Activated T-cell treated with anti-CD3 and anti-CD28 coated beads, Interleukin-2, amount 50 U/mL, for 72 hours (primary cell): ENCODE data around the gene MRPL48. TPM values are rescaled to one million over a fixed set of nuclear protein-coding genes. Genes with fewer than 3 reads are reported as not detected.
A peak's percentile ranks its signal among the peaks of the same experiment; 100 is the strongest.
"Not testable (repeated sequence)": the region's sequence is repeated elsewhere in the genome, so short reads cannot be mapped to it uniquely, and the experiment has no call there.

Source experiments
- ATAC-seq, 2 donors: fragments of 150-1000 bp; cut with Tn5 transposase; replicated peaks in 1 of 2; 2 replicates each; pipeline ENCODE4 v1.10.0; 2021; ENCODE audit warnings: moderate library complexity in 2 of 2, mild to moderate bottlenecking in 1 of 2
- DNase-seq, 2 donors: peaks; one replicate each; pipeline ENCODE4 v3.0.0; 2021 to 2022; ENCODE audit warnings: mixed read lengths in 1 of 2
- H3K27ac Mint-ChIP-seq: one replicate; pipeline ENCODE4 v1.8.0; 2022; ENCODE audit warnings: mild to moderate bottlenecking, moderate library complexity, mixed read lengths
- H3K27me3 Mint-ChIP-seq: one replicate; pipeline ENCODE4 v1.8.0; 2022; ENCODE audit warnings: low read depth, mixed read lengths
- H3K36me3 Mint-ChIP-seq, 2 donors: one replicate each; pipeline ENCODE4 v1.8.0; 2022; ENCODE audit warnings: mixed read lengths in 2 of 2, mild to moderate bottlenecking in 1 of 2; ENCODE audit not compliant: insufficient read depth in 2 of 2
- H3K4me1 Mint-ChIP-seq: one replicate; pipeline ENCODE4 v1.8.0; 2022; ENCODE audit warnings: low read depth, mixed read lengths
- H3K4me3 Mint-ChIP-seq, 2 donors: one replicate each; pipeline ENCODE4 v1.8.0; 2022; ENCODE audit warnings: mild to moderate bottlenecking in 2 of 2, mixed read lengths in 2 of 2, moderate library complexity in 2 of 2
- H3K9me3 Mint-ChIP-seq, 2 donors: one replicate each; pipeline ENCODE4 v1.8.0; 2022; ENCODE audit warnings: mixed read lengths in 2 of 2
- total RNA-seq, 2 donors: library from RNA; stranded (reverse); gene quantifications; one replicate each; pipeline ENCODE4 v1.2.3, GENCODE V29; 2022

The MRPL48 gene
- total RNA-seq, 2 donors from 2014 or later = 45.1 to 55.8 TPM

DNA sequence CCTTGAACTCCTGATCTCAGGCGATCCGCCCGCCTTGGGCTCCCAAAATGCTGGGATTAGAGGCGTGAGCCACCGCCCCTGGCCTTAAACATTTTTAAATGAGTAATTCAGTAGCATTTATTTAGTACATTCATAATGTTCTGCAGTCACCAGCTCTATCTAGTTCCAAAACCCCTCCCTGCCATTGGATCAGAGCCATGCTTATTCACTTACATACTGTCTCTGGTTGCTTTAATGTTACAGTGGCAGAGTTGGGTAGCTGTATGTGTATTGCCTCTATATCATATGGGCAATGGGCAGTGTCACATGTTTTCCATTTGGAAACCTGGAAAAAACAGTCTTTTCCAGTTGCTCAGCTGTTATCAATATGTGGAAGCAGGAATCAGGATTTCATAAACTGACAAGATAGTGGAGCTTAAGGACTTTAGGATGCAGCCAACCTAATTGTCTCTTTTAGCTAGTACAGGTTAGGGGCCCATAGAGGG is 78.5 kb downstream of the MRPL48 start:
- ATAC-seq (no peak), DNase-seq (no peak)
- no peak overlapping the region for H3K4me3 Mint-ChIP-seq
- H3K4me1 Mint-ChIP-seq = no peaks in the 10 kb centered on the region
- H3K27ac Mint-ChIP-seq = no peak overlapping the region
- H3K36me3 Mint-ChIP-seq = no peaks in the 10 kb centered on the region
- H3K27me3 Mint-ChIP-seq = no peaks in the 10 kb centered on the region
- H3K9me3 Mint-ChIP-seq = no peaks in the 10 kb centered on the region

DNA sequence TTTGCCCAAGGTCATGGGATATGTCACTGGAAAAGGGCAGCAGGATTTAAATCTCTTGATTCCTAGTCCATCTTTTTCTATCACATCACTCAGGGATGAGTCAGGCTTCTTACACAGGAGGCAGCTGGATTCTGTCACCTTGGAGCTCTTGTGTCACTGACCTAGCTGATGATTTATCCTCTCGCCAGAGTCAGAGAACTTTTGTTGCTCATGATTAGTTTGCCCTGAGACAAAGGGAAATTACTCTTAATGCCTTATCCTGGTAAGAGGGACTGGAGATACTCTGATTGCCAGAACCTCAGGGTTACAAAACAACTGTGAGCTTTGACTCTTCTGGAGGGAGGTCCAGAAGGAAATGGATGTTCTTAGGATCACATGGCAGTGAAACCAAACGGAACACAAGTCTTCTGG is 78.9 kb downstream of the MRPL48 start:
- DNase-seq (no peak), ATAC-seq (peak in 1 of 2 donors; percentile 35)
- peaks cover 0 to 1% of the 10 kb centered on the region in 2 donors for H3K36me3 Mint-ChIP-seq
- no peaks in the 10 kb centered on the region for H3K4me1 Mint-ChIP-seq
- H3K27ac Mint-ChIP-seq = no peak overlapping the region
- H3K27me3 Mint-ChIP-seq = no peaks in the 10 kb centered on the region
- no peaks in the 10 kb centered on the region for H3K9me3 Mint-ChIP-seq
- no peak overlapping the region for H3K4me3 Mint-ChIP-seq

DNA sequence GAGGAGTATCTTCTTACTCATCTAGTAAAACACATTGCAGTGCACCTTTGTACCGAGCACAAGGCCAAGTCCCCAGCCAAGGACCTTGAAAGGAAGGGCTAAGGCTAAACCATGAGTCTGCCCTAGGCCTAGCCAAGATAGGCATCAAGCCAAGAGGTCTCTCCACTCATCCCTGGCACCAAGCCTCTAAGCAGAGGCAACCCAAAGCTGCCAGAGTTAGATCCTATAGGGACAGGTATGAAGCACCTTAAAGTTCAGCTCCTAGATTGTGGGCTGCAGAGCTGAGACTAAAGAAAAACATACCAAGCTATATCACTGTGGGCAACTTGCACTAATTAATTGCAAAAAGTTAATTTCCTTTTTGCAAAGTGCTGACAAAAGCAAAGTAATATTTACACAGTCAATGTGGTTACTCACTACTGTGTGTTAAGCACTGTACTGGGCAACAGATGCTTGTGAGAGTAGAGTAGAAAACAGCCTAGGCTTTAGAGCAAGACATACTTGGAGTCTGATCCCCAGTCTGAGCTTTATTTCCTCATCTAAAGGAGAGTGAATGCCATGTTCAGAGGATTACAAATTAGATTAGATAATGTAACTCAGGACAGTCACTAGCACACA is 81.8 kb downstream of the MRPL48 start:
- ATAC-seq (no peak), DNase-seq (no peak)
- Mint-ChIP-seq H3K27me3 (no peaks in the 10 kb centered on the region), H3K36me3 (peaks cover 0 to 20% of the 10 kb centered on the region in 2 donors), H3K9me3 (no peaks in the 10 kb centered on the region), H3K27ac (peak overlapping the region; percentile 71), H3K4me3 (no peak overlapping the region), H3K4me1 (peaks cover 6% of the 10 kb centered on the region)

DNA sequence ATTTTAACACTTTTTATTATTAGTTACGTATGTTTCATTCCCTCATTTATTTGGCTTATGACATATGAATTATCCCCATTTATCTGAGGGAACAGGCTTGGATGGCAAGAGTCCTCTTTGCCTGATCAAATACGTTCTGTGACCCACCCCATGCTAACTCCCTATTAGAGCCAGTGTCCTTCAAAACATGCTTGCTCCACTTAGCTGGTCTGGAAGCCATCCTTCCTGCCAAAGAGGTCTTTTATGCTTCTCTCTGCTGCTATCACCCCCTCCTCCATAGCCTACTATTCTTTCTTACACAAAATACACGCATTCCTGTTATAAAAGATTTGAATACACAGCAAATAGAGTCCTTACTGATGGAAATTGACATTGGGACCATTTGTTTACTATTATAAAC is 82.6 kb downstream of the MRPL48 start:
- DNase-seq (no peak), ATAC-seq (no peak)
- no peak overlapping the region for H3K27ac Mint-ChIP-seq

DNA sequence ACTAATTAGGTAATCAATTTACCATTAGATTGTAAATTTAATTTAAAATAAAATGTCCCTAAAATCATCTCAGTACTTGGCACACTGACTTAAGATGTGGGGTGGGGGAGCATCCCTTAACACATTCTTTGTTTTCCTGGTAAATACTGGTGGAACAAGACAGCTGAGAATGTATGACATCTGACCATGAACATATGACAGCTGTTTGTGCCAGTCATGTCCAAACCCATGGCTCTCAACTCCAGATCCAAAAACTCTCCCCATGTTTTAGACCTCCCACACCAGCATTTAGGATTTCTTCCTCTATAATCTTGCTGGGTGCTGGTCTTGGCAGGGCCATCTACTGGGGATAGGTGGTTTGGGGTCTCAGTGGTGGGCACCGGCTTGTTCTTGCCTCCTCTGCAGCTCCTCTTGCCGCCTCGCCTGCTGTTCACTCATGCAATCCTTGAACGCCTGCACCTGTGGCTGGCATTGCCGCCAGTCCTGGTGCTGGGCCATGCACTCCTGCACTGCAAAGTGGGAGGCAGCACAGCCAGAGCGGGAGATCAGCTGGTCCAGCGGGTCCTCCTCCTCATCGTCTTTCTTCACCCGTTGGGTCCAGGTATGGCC is 85.2 kb downstream of the MRPL48 start:
- no peak for ATAC-seq
- Mint-ChIP-seq H3K9me3 (no peaks in the 10 kb centered on the region), H3K4me1 (peaks cover 38% of the 10 kb centered on the region), H3K36me3 (peaks cover 2 to 28% of the 10 kb centered on the region in 2 donors), H3K27ac (peak overlapping the region; percentile 79), H3K27me3 (no peaks in the 10 kb centered on the region), H3K4me3 (no peak overlapping the region)
- no peak for DNase-seq

More for the DNA sequence above, 82.6 kb downstream of the MRPL48 start:
- H3K27me3 Mint-ChIP-seq = no peaks in the 10 kb centered on the region
- no peaks in the 10 kb centered on the region for H3K9me3 Mint-ChIP-seq
- peaks cover 0 to 20% of the 10 kb centered on the region in 2 donors for H3K36me3 Mint-ChIP-seq
- H3K4me1 Mint-ChIP-seq = peaks cover 14% of the 10 kb centered on the region
- no peak overlapping the region for H3K4me3 Mint-ChIP-seq

DNA sequence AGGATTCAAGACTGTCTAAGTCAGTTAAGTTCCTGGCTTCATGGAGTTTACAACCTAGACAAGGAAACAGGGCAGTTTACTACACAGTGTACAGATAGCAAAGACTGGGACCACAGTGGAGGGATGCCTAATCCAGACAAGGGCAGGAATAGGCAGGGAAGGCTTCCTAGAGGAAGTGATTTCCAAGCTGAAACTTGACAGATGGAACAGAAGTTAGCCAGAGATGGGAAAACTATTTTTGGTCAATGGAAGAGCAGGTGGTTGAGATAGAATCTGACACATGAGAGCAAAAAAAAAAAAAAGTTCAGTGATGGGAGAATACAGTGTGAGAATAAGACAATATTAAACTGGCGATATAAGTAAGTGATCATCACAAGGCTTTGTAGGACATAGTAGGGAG is 87.7 kb downstream of the MRPL48 start:
- no peaks in the 10 kb centered on the region for H3K9me3 Mint-ChIP-seq
- H3K4me3 Mint-ChIP-seq = peak overlapping the region; percentile 96 to 97
- peak overlapping the region; percentile 96 for H3K27ac Mint-ChIP-seq
- ATAC-seq = no peak
- DNase-seq = no peak
- H3K36me3 Mint-ChIP-seq = peaks cover 2 to 28% of the 10 kb centered on the region in 2 donors
- peaks cover 47% of the 10 kb centered on the region for H3K4me1 Mint-ChIP-seq
- H3K27me3 Mint-ChIP-seq = no peaks in the 10 kb centered on the region

DNA sequence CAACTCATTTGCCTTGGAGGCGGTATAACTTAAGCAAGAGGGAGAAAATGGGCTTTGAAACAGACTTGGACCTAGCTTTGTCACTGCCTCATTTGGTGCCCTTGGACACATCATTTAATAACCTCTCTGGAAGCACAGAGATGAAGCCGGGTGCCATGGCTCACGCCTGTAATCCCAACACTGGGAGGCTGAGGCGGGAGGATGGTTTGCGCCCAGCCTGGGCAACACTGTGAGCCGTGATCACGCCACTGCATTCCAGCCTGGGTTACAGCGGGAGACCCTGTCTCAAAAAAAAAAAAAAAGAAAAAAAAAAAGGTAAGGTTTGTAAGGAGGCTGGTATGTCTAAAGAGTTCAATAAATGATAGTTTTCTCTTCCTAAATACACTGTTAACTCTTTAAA is 88.2 kb downstream of the MRPL48 start:
- H3K36me3 Mint-ChIP-seq = peaks cover 2 to 28% of the 10 kb centered on the region in 2 donors
- H3K4me3 Mint-ChIP-seq = peak overlapping the region; percentile 96 to 97
- H3K9me3 Mint-ChIP-seq = no peaks in the 10 kb centered on the region
- no peaks in the 10 kb centered on the region for H3K27me3 Mint-ChIP-seq
- peak in 1 of 2 donors; percentile 2 for DNase-seq
- no peak for ATAC-seq
- peaks cover 47% of the 10 kb centered on the region for H3K4me1 Mint-ChIP-seq
- peak overlapping the region; percentile 96 for H3K27ac Mint-ChIP-seq

DNA sequence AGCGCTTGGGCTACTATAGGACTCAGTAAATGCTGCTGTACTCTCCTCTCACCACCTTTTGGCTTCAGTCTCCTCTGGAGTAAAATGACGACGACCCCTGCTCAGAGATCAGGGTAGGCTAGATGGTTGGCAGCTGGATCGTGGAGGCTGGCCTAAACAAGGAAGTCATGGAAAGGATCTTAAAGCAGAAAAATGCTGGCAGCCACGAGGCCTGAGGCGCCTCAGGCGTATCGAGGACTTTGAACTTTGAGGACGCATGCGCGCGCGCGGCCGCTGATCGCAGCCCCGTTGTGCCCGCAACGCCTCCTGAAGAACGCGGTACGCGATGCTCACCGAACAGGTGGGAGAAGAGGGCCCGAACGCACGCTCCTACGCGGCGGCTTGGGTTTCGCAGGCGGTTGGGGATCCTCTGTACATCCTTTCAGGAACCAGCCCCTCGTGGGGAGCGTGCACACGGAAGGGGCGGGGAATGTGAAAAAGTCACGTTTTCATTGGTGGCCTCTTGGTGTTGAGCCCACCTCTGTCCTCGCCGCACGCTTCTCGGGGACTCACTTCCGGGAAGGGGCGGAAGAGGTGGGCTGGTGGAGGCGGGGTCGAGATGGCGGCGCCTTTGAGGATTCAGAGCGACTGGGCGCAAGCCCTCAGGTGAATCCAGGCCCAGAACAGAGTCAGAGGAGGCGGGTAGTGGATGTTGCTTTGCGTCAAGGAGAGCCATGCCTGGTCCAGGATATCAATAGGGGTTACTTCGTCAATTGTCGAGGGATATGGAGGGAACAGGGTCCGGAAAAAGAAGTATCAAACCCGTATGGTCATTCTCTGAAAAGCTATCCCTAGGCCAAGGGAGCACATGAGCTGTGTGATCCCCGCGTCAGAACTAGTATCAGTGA is 89.0 kb downstream of the MRPL48 start, which contains the start of the genes COA4 and PAAF1:
Gene COA4, minus strand, starts transcription at position 423 of the 887 bp plus-strand sequence. CDS start 3,468 bp downstream, outside the sequence.
Gene PAAF1, plus strand, starts transcription at position 576 of the 887 bp plus-strand sequence. Its CDS starts 23 bp downstream, at position 599.
- peak; percentile 97 to 98 for ATAC-seq
- peaks cover 2 to 26% of the 10 kb centered on the region in 2 donors for H3K36me3 Mint-ChIP-seq
- no peaks in the 10 kb centered on the region for H3K27me3 Mint-ChIP-seq
- peaks cover 47% of the 10 kb centered on the region for H3K4me1 Mint-ChIP-seq
- H3K27ac Mint-ChIP-seq = peak within 1 kb of the TSS; percentile 96
- peak within 1 kb of the TSS; percentile 96 to 97 for H3K4me3 Mint-ChIP-seq
- peak; percentile 95 to 97 for DNase-seq
- H3K9me3 Mint-ChIP-seq = no peaks in the 10 kb centered on the region

DNA sequence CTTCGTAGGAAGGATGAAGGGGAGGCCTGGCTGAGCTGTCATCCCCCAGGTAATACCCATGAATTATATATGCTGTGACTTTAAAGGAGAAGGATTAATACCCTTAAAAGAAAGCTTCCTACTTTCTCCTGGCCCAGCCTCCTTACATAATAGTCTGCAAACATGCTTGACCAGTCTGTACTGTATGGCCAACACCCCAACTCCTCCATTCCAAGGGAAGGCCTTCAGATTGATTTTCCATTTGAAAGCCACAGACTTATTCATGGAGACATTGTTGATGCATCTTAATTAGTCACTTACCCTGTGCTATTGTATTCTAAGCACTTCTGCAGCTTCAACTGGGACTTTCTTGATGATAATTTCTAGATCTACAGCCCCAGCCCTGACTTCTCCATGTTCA is 91.1 kb downstream of the MRPL48 start:
- Mint-ChIP-seq H3K4me3 (peak overlapping the region in 1 of 2 donors; percentile 97), H3K36me3 (peaks cover 2 to 12% of the 10 kb centered on the region in 2 donors), H3K4me1 (peaks cover 47% of the 10 kb centered on the region), H3K9me3 (no peaks in the 10 kb centered on the region), H3K27ac (peak overlapping the region; percentile 96), H3K27me3 (no peaks in the 10 kb centered on the region)
- ATAC-seq (no peak), DNase-seq (no peak)

DNA sequence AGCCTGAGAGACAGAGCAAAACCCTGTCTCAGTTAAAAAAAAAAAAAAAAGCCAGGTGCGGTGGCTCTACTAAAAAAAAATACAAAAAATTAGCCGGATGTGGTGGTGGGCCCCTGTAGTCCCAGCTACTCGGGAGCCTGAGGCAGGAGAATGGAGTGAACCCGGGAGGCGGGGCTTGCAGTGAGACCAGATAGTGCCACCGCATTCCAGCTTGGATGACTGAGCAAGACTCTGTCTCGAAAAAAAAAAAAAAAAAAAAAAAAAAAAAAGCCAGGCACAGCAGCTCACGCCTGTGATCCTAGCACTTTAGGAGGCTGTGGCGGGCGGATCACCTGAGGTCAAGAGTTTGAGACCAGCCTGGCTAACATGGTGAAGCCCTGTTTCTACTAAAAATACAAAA is 92.8 kb downstream of the MRPL48 start:
- not testable (repeated sequence) for H3K27me3 Mint-ChIP-seq, H3K4me3 Mint-ChIP-seq, ATAC-seq, H3K9me3 Mint-ChIP-seq, H3K27ac Mint-ChIP-seq, DNase-seq, H3K36me3 Mint-ChIP-seq
- H3K4me1 Mint-ChIP-seq = peaks cover 31% of the 10 kb centered on the region

DNA sequence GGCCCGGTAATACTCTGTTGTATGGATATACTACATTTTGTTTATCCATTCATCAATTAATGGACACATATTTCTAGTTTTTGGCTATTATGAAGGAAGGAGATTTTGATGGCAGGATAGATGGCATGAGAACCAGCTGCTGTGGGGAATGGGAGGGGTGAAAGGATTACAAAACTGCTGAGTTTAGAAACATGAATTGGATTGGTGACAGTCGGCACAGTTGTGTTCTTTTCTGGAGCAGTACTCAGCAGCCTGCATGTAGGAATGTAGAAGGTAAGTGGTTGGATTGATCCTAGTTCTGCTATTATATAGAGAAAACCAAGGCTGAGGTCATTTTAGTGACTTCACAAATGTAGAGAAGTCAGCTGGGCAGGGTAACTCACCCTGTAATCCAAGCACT is 96.2 kb downstream of the MRPL48 start:
- Mint-ChIP-seq H3K27ac (no peak overlapping the region), H3K27me3 (no peaks in the 10 kb centered on the region), H3K36me3 (peaks cover 3 to 5% of the 10 kb centered on the region in 2 donors), H3K4me3 (no peak overlapping the region), H3K9me3 (no peaks in the 10 kb centered on the region), H3K4me1 (peaks cover 5% of the 10 kb centered on the region)
- ATAC-seq (no peak), DNase-seq (no peak)

DNA sequence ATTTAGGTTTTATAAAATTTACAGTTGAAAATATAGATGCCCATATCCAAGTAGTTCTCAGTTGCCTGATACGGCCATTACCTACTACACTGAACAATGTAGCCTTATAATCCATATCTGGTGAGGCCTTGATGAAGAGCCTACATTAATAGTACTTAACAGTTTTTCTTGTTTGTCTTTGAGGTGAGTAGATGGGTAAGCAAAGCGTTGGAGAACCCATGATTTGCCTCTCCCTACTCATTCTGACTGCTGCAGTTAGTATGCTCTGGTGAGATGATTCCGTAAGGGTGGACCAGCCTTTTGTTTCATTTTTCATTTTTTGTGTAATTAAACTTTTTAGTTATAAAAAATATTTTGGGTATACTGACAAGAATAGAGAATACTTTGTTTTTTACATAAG is 100.6 kb downstream of the MRPL48 start:
- Mint-ChIP-seq H3K4me3 (no peak overlapping the region), H3K4me1 (peaks cover 5% of the 10 kb centered on the region), H3K27ac (no peak overlapping the region), H3K36me3 (peaks cover 5 to 11% of the 10 kb centered on the region in 2 donors), H3K27me3 (no peaks in the 10 kb centered on the region), H3K9me3 (no peaks in the 10 kb centered on the region)
- ATAC-seq = no peak
- DNase-seq = no peak

DNA sequence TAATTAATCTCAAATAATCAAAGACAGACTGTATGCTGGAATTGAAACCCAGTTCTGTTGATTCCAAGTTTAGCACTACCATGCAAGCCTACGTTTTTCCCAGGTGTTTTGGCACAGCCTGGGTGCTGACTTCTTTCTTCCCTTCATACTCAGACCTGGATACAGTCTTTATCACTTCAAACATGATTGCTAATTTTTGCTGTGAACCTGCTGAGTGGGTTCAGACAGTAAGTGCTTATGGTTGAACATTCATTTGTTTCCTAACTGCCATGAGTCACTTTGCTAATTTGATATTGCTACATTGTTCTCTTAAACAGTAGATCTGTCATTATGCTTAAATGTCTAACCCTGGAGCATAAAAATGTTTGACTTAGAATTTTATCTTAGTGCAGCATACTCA is 101.3 kb downstream of the MRPL48 start:
- Mint-ChIP-seq H3K36me3 (peaks cover 5 to 11% of the 10 kb centered on the region in 2 donors), H3K4me1 (peaks cover 5% of the 10 kb centered on the region), H3K27me3 (no peaks in the 10 kb centered on the region), H3K4me3 (no peak overlapping the region), H3K27ac (peak overlapping the region; percentile 48), H3K9me3 (no peaks in the 10 kb centered on the region)
- ATAC-seq (peak; percentile 65 to 97), DNase-seq (peak in 1 of 2 donors; percentile 17)
